A549 treated with ZK216348 at 1 μM for 4 hours (cell line): Measurements from ENCODE around the gene ZNF562. TPM values are rescaled to one million over a fixed set of nuclear protein-coding genes. Genes with fewer than 3 reads are reported as not detected.

Source experiments
- total RNA-seq: library from RNA; stranded (reverse); fragments of 200-300 nt; extraction: Qiagen RNA extraction; gene quantifications from 5 replicates; pipeline ENCODE4 v1.2.3, GENCODE V29; 2022; ENCODE audit warnings: low read depth

The ZNF562 gene
- total RNA-seq, result 5.2 to 7.8 TPM (median 5.8 TPM) in 5 replicates

DNA sequence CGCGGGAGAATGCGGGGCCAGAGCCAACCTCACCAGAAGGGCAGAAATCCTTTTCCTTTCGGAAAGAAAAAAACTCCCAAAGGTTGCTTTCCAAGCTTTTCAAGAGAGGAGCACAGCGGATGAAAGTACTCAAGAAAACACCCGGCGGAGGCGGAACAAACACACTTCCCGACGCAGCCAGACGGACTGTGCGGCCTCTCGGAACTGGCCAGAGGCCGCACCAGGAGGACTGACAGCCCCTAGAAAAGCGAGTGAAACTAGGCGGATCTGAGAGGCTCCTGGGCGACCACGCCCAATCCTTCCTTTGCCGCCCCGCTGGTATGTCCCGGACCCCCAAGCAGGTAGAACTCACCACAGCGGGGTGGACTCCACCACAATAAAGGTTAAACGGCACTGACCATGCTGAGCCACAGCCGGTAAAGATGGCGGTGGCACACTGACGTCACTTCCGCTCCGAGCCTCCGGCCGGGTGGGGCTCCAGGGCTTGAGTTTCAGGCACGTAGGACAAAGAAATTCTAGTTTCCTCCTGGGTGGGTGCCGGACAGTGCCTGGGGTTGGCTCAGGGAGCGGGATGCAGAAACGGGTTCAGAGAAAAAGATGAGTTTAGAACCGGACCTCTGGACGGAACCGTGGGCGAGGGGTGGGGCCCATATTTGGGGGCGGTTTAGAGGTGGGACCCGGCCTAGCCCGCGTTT, at the start of gene ZNF562:
Gene ZNF562, minus strand, starts transcription at position 438 of the 695 bp plus-strand sequence. CDS start 14,356 bp downstream, outside the sequence.

DNA sequence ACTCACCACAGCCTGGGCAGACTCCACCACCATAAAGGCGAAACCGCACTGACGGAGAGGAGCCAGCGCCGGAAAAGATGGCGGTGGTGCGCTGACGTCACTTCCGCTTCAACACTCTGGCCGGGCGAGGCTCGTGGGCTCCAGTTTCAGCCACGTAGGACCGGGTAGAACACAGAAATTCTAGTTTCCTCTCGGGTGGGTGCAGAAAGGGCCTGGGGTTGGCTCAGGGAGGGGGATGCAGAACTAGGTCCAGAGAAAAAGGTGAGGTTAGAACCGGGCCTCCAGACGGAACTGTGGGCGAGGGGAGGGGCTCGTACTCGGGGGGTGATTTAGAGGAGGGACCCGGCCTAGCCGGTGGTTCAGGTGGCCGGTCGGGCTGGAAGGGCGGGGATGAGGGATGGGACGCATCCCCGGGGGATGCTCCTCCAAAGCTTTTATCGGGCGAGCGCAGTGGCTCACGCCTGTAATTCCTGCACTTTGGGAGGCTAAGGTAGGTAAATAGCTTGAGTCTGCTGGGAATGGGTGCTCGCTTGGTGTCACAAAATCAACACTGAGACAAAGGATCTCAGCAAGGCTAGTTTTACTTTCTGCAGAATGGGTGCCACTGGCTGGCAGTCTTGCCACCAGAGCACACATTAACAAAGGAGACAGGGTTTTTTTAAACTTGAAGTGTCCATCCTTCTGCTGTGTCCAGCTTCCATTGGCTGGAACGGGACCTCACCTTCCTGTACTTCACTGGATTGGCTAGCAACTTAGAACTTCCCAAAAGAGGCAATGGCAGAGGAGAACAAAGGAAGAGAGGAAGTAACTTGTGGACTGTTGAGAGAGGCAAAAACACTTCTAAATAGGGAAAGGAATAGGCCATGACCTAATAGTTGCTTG, 53.5 kb downstream of the ZNF562 start, which contains the start of gene ZNF561:
Gene ZNF561, minus strand, starts transcription at position 77 of the 882 bp plus-strand sequence. CDS start 1,776 bp downstream, outside the sequence.

Other genes with a start within 250 kb of the ZNF562 start
- 3.6 to 4.3 TPM (median 4.0 TPM) in 5 replicates for gene ZNF266, start 239.5 kb downstream of the ZNF562 start, total RNA-seq
- not detected in 5 replicates for gene ZNF560, start 176.5 kb downstream of the ZNF562 start, total RNA-seq
- gene ZNF426, start 136.5 kb downstream of the ZNF562 start, total RNA-seq, result 0.49 to 1.1 TPM (median 0.73 TPM) in 5 replicates
- gene ZNF121, start 90.6 kb downstream of the ZNF562 start, total RNA-seq, result 3.2 to 4.6 TPM (median 3.5 TPM) in 5 replicates
- gene ZNF561, start 53.9 kb downstream of the ZNF562 start, total RNA-seq, result 7.3 to 11.2 TPM (median 8.1 TPM) in 5 replicates
- gene ZNF846, start 93.6 kb upstream of the ZNF562 start, total RNA-seq, result 0.59 to 1.3 TPM (median 0.73 TPM) in 5 replicates
- gene FBXL12, start 144.0 kb upstream of the ZNF562 start, total RNA-seq, result 11.0 to 14.4 TPM (median 13.5 TPM) in 5 replicates
- 369 to 472 TPM (median 396 TPM) in 5 replicates for gene UBL5, start 152.8 kb upstream of the ZNF562 start, total RNA-seq
- gene PIN1, start 160.2 kb upstream of the ZNF562 start, total RNA-seq, result 49.6 to 83.4 TPM (median 78.6 TPM) in 5 replicates